Dermis blood vessel endothelial cell (primary cell): ENCODE measurements around the gene HMCN2. TPM values are rescaled to one million over a fixed set of nuclear protein-coding genes. Genes with fewer than 3 reads are reported as not detected.
A peak's percentile ranks its signal among the peaks of the same experiment; 100 is the strongest.

ENCODE experiments used
- DNase-seq: peaks from one replicate; pipeline ENCODE4 v3.0.0; 2010
- total RNA-seq: library from RNA; depleted of rRNA; stranded (reverse); fragments of >200 nt; gene quantifications from 2 replicates; pipeline ENCODE4 v1.2.3, GENCODE V29; 2014

Gene HMCN2
- total RNA-seq, 1 donor from 2014 or later = 1.0 TPM

DNA sequence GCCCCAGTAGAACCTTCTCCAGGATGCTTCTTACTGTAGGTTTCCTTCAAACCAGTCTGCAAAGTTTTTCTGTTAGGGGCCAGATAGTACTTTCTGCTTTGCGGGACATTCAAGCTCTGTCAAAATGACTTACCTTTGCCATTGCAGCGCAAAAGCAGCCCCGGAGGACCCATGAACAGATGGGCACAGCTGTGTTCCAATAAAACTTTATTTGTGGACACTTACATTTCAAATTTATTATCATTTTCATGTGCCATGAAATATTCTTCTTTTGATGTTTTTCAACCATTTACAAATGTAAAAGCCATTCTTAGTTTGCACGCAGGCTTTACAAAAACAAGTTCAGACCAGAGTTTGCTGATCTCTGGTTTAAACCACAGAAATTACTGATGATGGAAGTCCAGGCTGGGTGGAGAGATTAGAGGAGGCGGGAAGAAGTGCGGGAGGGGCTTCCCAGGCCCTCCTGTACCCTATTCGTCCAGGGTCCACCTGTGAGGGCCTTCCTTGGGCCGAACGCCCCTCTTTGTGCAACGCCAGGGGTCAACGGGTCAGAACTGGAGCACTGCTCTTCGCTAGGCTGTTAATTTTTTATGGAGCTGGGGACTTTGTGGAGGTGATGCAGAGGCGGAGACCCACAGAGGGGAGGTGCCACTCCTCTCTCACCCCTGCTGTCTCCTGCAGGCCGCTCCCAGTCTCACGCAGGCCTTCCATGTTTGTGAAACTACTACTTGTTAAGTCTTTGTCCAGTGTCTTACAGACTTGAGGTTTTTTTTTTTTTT is 171.6 kb downstream of the HMCN2 start:
- no peak for DNase-seq

DNA sequence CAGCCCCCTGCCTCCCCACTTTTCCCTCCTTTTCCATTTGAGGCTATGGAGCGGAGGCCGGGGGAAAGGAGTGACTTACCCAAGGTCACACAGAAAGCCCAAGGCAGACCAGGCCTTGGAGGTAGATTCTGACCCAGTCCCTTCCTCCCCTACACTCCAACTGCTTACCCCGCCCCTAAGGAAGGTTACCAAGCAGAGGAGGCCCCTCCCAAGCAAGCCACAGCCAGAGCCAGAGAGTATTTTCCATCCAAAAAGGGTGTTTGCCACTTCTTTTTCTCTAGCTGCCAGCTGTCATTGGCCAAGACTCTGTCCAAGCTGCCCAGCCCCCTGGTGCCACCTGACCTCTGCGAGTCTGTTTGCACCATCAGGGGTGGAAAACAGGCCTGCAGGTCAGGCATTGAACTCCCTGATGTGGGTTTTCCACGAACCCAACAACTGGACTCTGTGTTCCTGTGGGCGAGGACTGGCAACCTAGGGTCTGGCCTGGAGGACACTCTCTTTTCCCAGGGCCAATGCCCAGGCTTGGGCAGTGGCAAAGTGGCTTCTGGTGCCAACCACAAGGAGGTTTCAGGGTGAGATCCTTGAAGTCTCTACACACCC is 172.9 kb downstream of the HMCN2 start:
- DNase-seq = no peak

DNA sequence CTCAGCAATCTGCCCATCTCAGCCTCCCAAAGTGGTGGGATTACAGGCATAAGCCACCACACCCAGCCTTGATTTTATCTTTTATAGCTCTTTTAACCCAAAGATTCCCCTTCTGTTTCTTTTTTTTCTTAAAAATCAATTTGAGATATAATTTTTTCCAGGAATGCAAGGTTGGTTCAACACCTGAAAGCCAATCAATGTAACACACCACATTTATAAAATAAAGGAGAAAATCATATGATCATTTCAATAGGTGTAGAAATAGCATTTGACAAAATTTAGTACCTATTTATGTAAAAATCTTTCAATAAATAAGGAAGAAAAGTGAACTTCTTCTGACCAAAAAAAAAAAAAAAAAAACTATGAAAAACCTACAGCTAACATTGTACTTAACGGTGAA is 175.5 kb downstream of the HMCN2 start:
- no peak for DNase-seq

DNA sequence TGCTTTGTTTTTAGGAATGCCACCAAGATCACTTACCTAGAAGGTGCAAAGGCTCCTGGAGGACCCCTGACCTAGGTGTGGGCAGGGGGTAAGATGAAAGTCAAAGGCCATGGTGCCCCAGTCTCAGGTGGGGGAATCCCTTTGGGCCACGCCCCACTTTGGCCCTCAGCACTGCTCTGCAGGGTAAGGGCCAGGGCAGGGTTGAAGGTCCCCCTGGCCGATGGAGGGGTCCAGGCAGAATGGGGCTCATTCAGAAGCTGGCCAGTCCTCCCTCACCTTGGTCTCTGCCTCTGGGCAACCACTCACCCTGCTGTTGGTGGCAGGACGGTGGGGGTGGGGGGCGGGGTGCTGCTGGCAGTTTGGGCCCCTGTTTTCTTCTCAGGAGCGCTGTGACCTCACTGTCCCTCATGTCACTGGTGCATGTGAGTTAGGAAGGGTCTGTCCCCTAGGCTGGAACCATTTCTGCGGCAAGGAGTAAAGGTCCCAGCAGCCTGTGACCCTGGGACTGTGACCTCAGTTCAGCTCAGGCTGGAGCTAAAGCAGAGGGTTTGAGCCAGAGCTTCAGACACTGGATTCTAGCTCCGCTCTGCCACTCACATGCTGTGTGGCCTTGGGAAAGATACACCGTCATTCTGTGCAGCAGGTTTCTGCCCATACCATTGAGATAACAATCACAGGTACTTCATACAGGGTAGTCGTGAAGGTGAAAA is 177.3 kb downstream of the HMCN2 start:
- DNase-seq = no peak

DNA sequence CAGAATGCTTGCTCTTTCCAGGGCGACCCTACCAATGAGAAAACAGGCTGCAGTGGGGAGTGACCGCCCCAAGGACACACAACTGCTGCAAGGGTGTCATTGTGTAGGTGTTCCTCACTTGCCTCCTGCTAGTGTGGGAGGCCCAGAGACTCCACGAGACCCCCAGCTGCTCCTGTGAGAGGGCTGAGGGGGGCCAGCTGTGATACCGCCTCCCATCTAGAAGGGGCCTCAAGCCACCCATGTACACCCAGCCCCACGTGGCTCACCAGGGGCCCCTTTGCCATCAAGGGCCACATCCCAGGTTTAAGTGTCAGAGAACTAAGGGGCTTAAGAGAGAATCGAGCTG is 177.9 kb downstream of the HMCN2 start:
- no peak for DNase-seq

DNA sequence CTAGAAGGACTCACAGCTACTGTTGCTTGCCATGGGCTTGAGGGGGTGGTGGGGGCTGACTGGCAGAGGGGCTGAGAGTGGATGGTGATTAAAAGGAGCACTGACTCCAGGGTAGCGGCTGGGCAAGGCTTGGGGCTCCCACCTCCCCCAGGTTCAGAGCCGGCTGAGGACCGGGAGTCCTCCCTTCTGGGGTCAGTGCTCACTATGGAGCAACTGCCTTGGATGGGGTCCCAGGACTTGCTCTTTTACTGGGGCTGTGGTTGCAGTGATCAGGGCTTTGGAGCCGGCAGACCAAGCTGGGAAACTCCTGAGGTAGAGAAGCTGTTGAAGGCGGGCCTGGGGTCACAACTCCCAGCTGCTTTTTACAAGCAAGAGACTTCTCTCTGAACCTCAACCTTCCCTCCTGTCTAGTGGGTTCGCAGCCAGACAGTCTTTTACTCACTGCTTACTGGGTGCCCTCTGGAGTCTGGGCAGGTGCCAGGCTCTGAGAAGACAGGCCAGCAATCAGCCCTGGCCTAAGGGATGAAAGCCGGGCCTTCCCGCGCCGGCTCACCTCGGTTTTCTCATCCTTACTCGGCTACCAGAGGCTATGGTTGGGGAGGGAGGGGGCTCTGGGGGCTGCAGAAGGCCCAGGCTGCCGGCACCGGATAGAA is 178.4 kb downstream of the HMCN2 start:
- no peak for DNase-seq

DNA sequence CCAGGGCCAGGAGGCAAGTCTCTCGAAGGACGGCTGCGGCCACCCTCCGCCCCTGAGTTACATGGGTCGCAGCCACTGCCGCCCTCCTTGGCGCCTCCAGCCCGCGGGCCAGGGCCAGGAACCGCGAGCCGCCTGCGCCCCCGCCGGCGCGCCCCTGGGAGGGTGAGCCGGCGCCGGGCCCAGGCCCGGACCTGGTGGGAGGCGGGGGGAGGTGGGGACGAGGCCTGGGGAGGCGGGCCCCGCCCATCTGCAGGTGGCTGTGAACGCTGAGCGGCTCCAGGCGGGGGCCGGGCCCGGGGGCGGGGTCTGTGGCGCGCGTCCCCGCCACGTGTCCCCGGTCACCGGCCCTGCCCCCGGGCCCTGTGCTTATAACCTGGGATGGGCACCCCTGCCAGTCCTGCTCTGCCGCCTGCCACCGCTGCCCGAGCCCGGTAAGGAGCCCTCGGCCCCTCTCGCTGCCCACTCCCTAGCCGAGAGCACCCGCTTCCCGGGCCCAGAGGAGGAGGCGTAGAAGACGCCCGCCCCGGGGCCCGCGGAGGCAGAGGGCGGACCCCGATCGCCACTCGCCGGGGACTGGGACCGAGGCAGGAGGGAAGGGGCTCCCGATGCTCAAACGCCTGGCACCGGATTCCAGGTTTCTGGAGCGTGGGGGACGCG is 179.1 kb downstream of the HMCN2 start, which contains the start of gene ASS1:
Gene ASS1, plus strand, starts transcription at position 397 of the 657 bp plus-strand sequence. CDS start 7,268 bp downstream, outside the sequence.
- no peak for DNase-seq

DNA sequence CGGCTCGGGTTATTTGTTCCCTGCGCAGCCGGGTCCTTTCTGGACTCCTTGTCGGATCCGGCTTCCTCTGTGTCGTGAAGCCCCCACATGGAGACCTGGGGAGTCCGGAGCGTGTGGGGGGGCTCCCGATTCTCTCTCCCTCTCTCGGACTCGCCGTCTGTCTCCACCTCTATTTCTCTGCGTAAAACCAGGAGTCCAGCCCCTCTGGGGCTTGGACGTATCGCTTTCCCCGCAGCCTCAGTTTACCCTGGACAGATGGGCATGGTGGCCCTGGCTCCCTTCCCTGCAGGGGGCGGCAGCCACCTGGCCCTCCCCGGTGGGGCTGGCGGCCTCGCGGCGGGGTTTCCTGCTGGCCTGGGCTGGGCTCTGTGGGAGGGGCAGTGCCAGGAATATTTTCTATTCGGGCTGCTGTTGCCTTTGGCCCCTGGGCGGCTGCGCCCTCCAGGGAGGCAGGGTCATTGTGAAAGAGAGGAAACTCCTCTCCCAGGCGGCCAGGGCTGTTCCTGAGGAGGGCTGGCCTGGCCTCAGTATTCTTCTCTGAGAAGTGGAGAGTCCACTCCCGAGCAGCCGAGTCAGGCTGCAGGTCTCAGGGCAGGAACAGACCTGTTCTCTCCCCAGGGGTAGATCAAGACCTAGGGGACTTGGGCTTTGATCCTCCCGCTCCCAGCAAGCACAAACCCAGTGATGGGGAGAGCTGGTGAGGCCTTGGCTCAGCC is 179.9 kb downstream of the HMCN2 start:
- no peak for DNase-seq

DNA sequence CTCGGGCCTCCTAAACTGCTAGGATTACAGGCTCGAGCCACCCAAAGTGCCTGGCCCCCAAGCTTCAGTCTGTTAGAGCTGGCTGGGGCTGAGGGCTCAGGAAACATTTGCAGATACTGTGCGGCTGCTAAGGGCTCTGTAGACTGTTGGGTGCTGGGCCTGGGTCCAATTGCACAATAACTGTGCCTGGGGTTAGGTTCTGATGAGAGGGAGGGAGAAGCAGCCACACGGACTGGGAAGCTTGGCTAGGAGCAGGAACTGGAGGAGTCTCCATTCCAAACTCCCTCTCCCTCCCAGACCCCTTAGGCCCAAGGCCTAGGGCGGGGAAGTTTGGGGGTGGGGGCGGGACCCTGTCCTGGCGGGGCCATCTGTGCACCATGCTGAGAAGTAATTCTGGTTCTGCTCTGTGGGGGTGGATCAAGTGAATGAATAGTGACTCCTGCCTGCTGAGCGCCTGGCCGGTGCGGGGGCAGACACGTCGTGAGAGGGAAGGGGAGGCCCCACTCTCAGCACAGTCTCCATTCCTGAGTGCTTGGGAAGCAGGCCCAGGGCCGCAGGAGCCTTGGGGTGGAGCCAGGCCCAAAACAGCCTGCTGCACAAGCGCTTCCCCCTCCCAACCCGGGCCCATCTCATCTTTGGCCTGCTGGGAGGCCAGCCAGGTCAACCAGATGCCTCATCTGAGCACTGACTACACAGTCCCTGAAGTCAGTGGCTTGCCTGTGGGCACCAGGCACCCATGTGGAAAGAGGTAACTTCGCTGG is 180.7 kb downstream of the HMCN2 start:
- DNase-seq = no peak

DNA sequence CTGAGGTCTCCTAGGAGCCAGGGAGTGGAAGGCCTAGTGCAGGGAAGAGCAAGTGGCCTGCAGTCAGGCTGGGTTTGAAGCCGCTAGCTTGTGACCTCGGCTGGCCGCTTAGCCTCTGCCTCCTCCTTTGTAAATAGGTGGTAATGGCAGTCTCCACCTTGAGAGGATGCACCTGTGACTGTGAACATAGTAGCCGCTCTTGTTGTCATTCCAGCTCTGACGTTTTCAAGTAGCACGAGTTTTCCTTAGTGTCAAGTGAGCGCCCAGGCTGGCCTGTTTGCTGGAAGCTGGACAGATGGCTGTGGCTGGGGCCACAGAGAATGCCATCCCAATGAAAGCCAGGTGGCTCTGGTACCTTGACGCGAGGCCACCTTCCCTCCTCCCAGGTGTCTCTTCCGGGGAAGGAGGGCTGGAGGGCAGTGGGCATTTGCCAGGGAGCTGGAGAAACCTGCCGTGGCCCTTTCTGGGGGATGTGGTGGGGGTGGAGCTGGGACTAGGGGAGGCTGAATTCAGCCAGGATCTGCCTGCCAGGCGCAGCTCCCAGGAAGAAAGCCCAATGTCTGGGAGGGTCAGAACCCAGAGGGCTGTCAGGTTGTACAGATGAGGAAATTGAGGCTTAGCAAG is 181.7 kb downstream of the HMCN2 start:
- DNase-seq = no peak

DNA sequence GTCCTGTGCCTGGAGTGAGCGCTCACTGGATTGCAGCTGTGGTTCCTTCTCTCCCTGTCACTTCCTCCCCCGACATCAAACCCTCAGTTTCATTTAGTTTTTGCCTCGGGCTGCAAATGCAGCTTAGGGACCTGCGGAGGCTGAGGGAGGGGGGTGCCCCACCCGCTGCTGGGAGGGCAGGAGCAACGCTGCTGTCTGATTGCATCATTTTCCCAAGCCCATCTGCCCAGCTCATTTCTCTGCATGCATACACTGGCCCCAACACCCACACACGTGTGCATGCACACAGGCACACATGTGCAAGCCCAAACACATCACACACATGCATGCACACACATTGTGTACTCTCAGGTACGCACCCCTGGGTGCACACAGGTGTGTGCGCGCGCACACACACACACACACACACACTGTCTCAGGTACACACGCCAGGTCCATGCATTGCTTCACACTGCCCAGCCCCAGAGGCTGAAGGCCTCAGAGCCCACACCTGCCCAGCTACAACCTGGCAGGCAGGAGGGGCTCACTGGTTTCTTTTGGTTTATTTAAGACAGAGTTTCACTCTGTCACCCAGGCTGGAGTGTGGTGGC is 182.6 kb downstream of the HMCN2 start:
- DNase-seq = no peak

DNA sequence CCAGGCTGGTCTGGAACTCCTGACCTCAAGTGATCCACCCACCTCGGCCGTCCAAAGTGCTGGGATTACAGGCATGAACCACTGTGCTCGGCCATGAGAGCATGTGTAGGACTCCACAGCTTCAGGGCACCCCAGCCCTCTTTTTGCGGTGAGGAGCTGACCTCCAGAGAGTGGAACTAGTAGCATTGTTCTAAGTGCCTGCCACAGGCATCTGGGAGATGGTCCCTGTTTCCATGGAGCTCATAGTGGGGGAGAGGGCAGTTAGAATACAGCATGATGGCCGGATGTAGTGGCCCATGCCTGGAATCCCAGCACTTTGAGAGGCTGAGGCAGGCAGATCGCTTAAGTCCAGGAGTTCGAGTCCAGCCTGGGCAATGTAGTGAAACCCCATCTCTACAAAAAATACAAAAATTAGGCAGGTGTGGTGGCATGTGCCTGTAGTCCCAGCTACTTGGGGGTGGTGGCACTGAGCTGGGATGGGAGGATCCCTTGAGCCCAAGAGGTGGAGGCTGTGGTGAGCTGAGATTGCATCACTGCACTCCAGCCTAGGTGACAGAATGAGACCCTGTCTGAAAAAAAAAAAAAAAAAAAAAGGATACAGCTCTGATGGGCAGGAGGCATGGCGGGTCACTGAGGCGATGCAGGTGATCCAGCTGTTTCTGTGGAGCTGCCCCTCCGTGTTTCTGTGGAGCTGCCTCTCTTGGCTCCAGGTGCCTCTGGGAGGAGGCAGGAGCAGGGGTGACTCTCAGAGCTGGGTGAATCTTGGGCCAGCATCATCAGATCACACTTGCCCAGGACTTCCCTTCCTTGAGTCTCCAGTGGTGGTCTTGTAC is 183.4 kb downstream of the HMCN2 start:
- no peak for DNase-seq

DNA sequence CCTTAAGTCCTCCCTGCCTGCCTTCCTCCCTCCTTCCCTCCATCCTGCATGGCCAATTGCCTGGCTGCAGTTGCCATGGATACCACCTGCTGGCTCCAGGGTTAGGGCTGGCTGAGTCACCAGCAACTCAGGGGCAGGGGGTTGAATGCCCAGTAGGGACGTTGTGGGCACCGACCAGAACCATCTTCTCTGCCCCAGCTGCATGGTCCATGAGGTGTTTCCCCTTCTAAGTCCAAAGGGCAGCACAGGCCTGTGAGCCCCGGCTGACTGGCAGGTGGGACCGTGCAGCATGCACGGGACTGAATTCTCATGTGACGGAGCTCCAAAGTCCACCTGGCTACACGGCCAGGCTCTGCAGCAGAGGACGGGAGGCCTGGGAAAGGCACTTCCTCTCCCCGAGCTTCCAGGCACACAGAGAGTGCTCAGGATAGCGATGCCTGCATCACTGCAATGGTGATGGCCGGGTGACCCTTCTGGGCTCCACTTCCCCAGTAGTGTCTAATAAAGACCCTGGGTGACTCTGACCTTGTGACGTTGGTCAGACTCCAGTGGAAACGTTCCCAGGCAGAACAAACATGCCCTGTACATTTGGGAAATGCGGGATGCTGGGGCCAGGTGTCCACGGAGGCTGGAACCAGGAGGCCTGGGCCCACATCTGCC is 184.9 kb downstream of the HMCN2 start:
- DNase-seq = no peak

DNA sequence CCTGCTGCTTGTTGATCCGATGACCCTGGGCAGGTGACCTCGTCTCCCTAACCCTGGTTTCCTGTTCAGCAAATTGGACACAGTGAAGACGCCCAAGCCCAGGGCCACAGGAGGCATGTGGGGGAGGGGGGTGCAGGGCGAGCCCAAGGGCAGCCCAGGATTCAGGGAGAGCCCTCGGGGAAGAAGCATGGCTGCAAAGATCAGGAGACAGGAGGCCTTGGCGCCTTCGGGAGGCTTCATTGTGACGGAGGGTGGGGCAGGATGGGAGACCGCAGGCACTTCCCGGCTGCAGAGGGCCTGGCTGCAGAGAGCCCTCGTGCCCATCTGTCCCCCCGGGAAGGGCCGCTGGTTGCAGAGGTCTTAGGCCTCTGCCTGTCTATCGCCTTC is 185.4 kb downstream of the HMCN2 start:
- DNase-seq = no peak

DNA sequence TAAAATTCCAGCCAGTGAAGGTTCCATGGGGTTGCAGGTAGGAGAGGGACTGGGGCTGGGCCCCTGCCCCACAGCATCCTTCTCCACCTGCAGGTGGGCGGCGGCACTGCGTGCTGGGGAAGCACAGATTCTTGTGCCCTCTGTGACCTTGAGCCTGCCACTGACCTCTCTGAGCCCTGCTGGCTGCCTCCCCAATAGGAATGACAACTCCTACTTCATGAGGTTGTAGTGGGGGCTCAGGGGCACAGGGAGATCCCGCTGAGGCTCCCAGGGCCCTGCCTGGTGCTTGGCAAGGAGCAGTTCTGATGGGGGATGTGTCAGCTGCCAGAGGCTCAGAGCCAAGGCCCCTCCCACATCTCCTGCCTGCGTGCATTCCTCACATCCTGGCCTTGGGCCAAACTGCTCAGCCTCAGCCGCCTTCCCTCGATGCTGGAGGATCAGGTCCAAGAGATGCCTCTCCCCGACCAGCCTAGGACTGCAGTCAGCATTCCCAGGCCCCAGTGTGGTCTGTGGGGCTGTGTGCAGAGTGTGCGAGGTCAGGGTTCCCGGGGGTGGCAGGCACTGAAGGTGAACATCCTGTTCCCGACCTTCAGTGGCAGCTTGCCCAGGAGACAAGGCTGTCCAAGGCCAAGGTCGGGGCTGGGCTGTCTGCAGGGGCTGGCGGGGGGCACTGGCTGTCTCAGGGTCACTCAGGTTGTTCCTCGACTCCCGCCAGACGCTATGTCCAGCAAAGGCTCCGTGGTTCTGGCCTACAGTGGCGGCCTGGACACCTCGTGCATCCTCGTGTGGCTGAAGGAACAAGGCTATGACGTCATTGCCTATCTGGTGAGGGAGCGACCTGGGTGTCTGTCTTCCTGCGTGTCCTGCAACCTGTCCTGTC is 186.2 kb downstream of the HMCN2 start:
- peak; percentile 94 for DNase-seq

DNA sequence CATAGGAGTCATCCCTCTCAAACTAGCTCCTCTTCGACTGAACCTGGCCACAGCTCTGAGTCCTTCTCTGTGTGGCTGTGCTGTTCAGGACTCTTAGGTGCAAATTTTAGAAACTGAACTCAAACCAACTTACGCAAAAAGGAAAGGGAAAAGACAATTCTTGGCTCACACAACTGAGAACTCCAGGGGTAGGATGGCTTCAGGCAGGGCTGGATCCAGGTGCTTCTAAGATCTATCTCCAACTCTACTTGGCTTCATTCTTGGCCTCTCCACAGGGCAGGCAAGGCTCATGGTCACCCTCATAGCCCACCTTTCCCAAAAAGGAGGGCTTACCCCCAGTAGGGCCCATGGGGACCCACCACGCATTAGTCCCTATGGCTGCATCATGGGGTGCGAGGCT is 187.3 kb downstream of the HMCN2 start:
- no peak for DNase-seq

DNA sequence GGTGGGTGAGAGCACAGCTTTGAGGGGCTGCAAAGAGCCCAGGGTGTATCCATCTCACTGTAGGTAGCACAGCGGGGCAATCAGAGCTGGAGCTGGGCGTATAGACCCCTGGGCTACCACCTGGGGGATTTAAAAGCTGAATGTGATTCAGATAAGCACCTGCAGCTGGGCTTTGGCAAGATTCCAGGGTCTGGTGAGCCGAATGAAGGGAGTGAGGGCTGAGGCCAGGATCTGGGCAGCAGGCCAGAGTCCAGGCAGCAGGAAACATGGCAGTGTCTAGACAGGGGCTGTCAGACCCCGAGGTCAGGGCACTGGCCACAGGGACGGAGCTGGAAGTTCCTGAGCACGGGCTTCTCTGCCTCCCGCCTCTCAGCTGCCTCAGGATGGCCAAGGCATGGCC is 187.9 kb downstream of the HMCN2 start:
- DNase-seq = peak; percentile 79
